OCI-LY1 (cell line): ENCODE data around the gene MED29.

Experiments used
- H2AFZ ChIP-seq: fragments of 200-600 bp; sonication (generic), shearing (Covaris generic); 2 replicates; pipeline ENCODE4 v1.6.0; 2014; ENCODE audit warnings: antibody characterized with exemption, mild to moderate bottlenecking, low read length
- H3F3A ChIP-seq: fragments of 200-600 bp; sonication (generic), shearing (Covaris generic); 2 replicates; pipeline ENCODE4 v1.6.0; 2014; ENCODE audit warnings: mild to moderate bottlenecking, antibody characterized with exemption, low read length, moderate library complexity; ENCODE audit not compliant: insufficient read depth
- H3K27ac ChIP-seq: fragments of 200-600 bp; sonication (generic); 2 replicates; pipeline ENCODE4 v1.5.1; 2014; ENCODE audit warnings: low read length, mixed run types, mild to moderate bottlenecking, low read depth; ENCODE audit not compliant: poor library complexity, severe bottlenecking
- H3K27me3 ChIP-seq: fragments of 200-600 bp; sonication (generic); 2 replicates; pipeline ENCODE4 v1.6.0; 2014; ENCODE audit warnings: antibody characterized with exemption, mild to moderate bottlenecking, low read length, moderate library complexity; ENCODE audit not compliant: insufficient read depth
- H3K36me3 ChIP-seq: fragments of 200-600 bp; sonication (generic); 2 replicates; pipeline ENCODE4 v1.6.1; 2014; ENCODE audit warnings: mild to moderate bottlenecking, antibody characterized with exemption, low read length, moderate library complexity, mixed read lengths; ENCODE audit not compliant: insufficient read depth
- H3K4me1 ChIP-seq: fragments of 200-600 bp; sonication (generic); 2 replicates; pipeline ENCODE4 v1.5.1; 2014; ENCODE audit warnings: mild to moderate bottlenecking, low read length, moderate library complexity; ENCODE audit not compliant: insufficient read depth, severe bottlenecking
- H3K4me2 ChIP-seq: fragments of 200-600 bp; sonication (generic), shearing (Covaris generic); 2 replicates; pipeline ENCODE4 v1.6.1; 2014; ENCODE audit warnings: low read length
- H3K4me3 ChIP-seq: fragments of 200-600 bp; sonication (generic); 2 replicates; pipeline ENCODE4 v1.5.1; 2014; ENCODE audit warnings: low read length, low read depth, mild to moderate bottlenecking, mixed read lengths; ENCODE audit not compliant: poor library complexity, severe bottlenecking
- H3K79me2 ChIP-seq: fragments of 200-600 bp; shearing (Covaris generic); 2 replicates; pipeline ENCODE4 v1.6.1; 2016; ENCODE audit warnings: mixed run types, low read length, mixed read lengths; ENCODE audit not compliant: insufficient read depth
- H3K9ac ChIP-seq: fragments of 200-600 bp; sonication (generic), shearing (Covaris generic); 2 replicates; pipeline ENCODE4 v1.6.1; 2014; ENCODE audit warnings: mild to moderate bottlenecking, low read length, mixed read lengths
- H3K9me2 ChIP-seq: fragments of 200-600 bp; sonication (generic), shearing (Covaris generic); 2 replicates; pipeline ENCODE4 v1.6.1; 2014; ENCODE audit warnings: low read depth, mild to moderate bottlenecking, low read length, mixed read lengths
- H3K9me3 ChIP-seq: fragments of 200-600 bp; shearing (Covaris generic); 2 replicates; pipeline ENCODE4 v1.6.1; 2014; ENCODE audit warnings: low read length, mixed read lengths
- H4K20me1 ChIP-seq: fragments of 200-600 bp; sonication (generic), shearing (Covaris generic); 2 replicates; pipeline ENCODE4 v1.6.0; 2016; ENCODE audit warnings: mild to moderate bottlenecking, low read length; ENCODE audit not compliant: insufficient read depth
- EZH2 ChIP-seq: fragments of 200-600 bp; sonication (generic), shearing (Covaris generic); IDR thresholded peaks from 2 replicates; pipeline ENCODE4 v1.8.0; 2017; ENCODE audit warnings: borderline replicate concordance, mixed run types, mild to moderate bottlenecking, antibody characterized with exemption, low read length, moderate library complexity, mixed read lengths
- TF ChIP-seq, protein P1 (sequence below): fragments of 200-600 bp; sonication (generic), shearing (Covaris generic); IDR thresholded peaks from 2 replicates; pipeline ENCODE4 v1.5.1; 2017; ENCODE audit warnings: mild to moderate bottlenecking, antibody characterized with exemption, low read length, moderate library complexity, mixed read lengths

Gene MED29

DNA sequence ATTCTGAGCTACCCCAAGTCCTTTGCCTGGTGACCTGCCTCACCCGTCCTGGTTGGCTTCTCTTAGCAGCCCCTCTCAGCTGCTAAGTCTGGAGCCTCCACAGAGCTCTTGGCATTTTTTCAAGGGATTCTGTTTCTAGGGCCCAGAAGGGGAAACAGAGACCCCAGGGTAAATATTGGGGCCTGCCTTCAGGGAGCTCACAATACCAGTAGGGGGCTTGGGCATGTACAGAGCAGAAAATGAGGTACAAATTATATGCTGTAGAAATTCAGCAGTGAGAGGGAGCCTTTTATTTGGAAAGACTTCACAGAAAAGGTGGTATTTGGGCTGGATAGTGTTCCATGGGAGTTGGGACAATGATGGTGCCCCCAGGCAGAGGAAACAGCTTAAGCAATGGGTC, 45.2 kb upstream of the MED29 start:
- Histone ChIP-seq H3K4me3 (no peak overlapping the region), H4K20me1 (no peaks in the 10 kb centered on the region), H3K9ac (no peak overlapping the region; the same call in 1 of the 2 replicates), H2AFZ (no peak overlapping the region), H3K4me1 (peaks cover 22% of the 10 kb centered on the region), H3K27me3 (no peaks in the 10 kb centered on the region), H3K9me2 (no peaks in the 10 kb centered on the region), H3K9me3 (no peaks in the 10 kb centered on the region), H3F3A (no peaks in the 10 kb centered on the region), H3K4me2 (no peak overlapping the region), H3K36me3 (peaks cover 19% of the 10 kb centered on the region; the same call in 1 of the 2 replicates), H3K79me2 (peaks cover 6% of the 10 kb centered on the region; the same call in 1 of the 2 replicates), H3K27ac (no peak overlapping the region)
- no peak for TF ChIP-seq EZH2
- TF ChIP-seq, protein P1, sequence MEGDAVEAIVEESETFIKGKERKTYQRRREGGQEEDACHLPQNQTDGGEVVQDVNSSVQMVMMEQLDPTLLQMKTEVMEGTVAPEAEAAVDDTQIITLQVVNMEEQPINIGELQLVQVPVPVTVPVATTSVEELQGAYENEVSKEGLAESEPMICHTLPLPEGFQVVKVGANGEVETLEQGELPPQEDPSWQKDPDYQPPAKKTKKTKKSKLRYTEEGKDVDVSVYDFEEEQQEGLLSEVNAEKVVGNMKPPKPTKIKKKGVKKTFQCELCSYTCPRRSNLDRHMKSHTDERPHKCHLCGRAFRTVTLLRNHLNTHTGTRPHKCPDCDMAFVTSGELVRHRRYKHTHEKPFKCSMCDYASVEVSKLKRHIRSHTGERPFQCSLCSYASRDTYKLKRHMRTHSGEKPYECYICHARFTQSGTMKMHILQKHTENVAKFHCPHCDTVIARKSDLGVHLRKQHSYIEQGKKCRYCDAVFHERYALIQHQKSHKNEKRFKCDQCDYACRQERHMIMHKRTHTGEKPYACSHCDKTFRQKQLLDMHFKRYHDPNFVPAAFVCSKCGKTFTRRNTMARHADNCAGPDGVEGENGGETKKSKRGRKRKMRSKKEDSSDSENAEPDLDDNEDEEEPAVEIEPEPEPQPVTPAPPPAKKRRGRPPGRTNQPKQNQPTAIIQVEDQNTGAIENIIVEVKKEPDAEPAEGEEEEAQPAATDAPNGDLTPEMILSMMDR: no peak

DNA sequence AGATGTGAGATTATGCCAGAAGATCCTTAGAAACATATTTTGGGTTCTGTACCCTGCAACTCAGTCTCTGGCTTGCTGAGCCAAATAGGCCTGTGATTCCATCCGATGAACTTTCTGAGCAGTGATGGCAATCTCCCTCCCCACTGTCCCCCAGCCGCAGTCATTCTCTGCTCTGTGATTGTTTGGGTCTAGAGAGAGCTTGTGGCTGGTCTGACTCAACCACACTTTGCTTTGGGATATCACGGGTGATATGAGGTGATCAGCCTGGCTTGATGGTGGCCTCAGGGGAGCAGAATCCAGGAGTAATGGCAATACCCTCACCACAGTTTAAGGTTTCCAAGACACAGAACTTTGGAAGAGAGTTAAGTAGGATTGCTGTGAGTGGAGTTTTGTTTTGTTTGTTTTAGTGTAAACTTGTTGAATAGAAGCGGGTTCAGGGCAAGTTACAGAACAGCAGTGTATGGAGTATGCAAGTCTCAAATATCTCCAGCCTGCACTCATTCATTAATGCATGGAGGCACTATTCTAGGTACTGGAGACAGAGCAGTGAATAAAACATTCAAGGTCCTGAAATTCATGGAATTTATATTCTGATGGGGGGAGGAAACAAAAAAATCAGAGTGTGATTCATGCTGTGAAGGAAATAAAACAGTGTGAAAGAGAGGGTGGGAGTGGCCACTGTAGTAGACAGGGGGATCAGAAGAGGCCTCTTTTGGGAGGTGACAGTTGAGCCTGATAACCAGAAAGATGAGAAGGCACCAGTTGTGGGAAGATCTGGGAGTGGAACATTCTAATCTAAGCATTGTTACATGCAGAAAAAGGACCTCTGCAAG, 43.6 kb upstream of the MED29 start:
- TF ChIP-seq, protein P1: no peak
- TF ChIP-seq EZH2: no peak
- Histone ChIP-seq H3K79me2 (peaks cover 6% of the 10 kb centered on the region; the same call in 1 of the 2 replicates), H3K4me1 (peaks cover 18% of the 10 kb centered on the region), H3K27me3 (no peaks in the 10 kb centered on the region), H2AFZ (no peak overlapping the region), H3K9me3 (no peaks in the 10 kb centered on the region), H3K9me2 (no peaks in the 10 kb centered on the region), H3K4me2 (no peak overlapping the region), H3F3A (no peaks in the 10 kb centered on the region), H3K9ac (no peak overlapping the region), H3K36me3 (peaks cover 32% of the 10 kb centered on the region), H4K20me1 (no peaks in the 10 kb centered on the region), H3K27ac (no peak overlapping the region), H3K4me3 (no peak overlapping the region)

DNA sequence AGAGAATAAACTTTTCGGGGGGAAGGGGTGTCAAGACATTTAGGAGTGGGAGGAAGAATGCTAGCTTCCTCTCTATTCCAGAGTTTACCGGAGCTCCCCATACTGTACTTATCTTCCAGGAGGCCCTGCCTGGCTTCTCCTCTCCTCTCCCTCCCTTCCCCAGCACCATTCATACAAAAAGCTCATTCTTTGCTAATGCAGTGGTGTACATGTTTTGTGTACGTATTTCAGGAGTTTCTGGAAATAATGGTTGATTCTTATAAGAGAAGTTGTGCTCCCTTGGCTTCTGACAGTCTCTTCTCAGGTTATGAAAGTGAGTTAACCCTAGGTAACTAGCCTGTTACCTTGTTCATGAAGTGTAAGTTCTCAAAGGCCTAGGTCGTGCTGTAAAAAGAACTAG, 41.9 kb upstream of the MED29 start:
- H3K79me2 ChIP-seq: no peaks in the 10 kb centered on the region
- no peaks in the 10 kb centered on the region for H3K9me2 ChIP-seq
- no peak overlapping the region for H2AFZ ChIP-seq
- no peak overlapping the region for H3K4me2 ChIP-seq
- TF ChIP-seq, protein P1: no peak
- no peak for TF ChIP-seq EZH2
- no peaks in the 10 kb centered on the region for H3K9me3 ChIP-seq
- H3K4me1 ChIP-seq: peaks cover 3% of the 10 kb centered on the region
- H3K36me3 ChIP-seq: peaks cover 44% of the 10 kb centered on the region
- no peaks in the 10 kb centered on the region for H3F3A ChIP-seq
- no peaks in the 10 kb centered on the region for H3K27me3 ChIP-seq
- H3K9ac ChIP-seq: no peak overlapping the region
- no peaks in the 10 kb centered on the region for H4K20me1 ChIP-seq
- no peak overlapping the region for H3K4me3 ChIP-seq
- H3K27ac ChIP-seq: no peak overlapping the region
